ENCODE results near the gene PHC2.

Gene PHC2

GRCh38 chr1:33358114-33358794 lies 72.6 kb downstream of the PHC2 start (continued):
- no peak for TF ChIP-seq ZNF274 (IDR thresholded peaks at IDR 0.05; ENCODE audit: low read length)
- no peak for TF ChIP-seq ZNF274 (tag by site-specific recombination; IDR thresholded peaks at IDR 0.05; ENCODE audit: borderline replicate concordance)
- no peak for TF ChIP-seq ZBTB7A (tag by site-specific recombination; IDR thresholded peaks at IDR 0.05; ENCODE audit: low read depth)
- TF ChIP-seq, protein P1, sequence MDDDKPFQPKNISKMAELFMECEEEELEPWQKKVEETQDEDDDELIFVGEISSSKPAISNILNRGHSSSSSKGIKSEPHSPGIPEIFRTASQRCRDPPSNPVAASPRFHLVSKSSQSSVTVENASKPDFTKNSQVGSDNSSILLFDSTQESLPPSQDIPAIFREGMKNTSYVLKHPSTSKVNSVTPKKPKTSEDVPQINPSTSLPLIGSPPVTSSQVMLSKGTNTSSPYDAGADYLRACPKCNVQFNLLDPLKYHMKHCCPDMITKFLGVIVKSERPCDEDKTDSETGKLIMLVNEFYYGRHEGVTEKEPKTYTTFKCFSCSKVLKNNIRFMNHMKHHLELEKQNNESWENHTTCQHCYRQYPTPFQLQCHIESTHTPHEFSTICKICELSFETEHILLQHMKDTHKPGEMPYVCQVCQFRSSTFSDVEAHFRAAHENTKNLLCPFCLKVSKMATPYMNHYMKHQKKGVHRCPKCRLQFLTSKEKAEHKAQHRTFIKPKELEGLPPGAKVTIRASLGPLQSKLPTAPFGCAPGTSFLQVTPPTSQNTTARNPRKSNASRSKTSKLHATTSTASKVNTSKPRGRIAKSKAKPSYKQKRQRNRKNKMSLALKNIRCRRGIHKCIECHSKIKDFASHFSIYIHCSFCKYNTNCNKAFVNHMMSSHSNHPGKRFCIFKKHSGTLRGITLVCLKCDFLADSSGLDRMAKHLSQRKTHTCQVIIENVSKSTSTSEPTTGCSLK (tag by site-specific recombination; IDR thresholded peaks at IDR 0.05): no peak
- no peak for TF ChIP-seq ZNF292 (tag by site-specific recombination; IDR thresholded peaks at IDR 0.05; ENCODE audit: borderline replicate concordance, low read depth)
- TF ChIP-seq ZNF544 (tag by site-specific recombination; IDR thresholded peaks at IDR 0.05): no peak
- TF ChIP-seq, protein P2, sequence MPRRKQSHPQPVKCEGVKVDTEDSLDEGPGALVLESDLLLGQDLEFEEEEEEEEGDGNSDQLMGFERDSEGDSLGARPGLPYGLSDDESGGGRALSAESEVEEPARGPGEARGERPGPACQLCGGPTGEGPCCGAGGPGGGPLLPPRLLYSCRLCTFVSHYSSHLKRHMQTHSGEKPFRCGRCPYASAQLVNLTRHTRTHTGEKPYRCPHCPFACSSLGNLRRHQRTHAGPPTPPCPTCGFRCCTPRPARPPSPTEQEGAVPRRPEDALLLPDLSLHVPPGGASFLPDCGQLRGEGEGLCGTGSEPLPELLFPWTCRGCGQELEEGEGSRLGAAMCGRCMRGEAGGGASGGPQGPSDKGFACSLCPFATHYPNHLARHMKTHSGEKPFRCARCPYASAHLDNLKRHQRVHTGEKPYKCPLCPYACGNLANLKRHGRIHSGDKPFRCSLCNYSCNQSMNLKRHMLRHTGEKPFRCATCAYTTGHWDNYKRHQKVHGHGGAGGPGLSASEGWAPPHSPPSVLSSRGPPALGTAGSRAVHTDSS (tag by site-specific recombination; IDR thresholded peaks at IDR 0.05): no peak
- no peak for TF ChIP-seq ZNF335 (tag by site-specific recombination; conservative IDR thresholded peaks at IDR 0.05)

DNA sequence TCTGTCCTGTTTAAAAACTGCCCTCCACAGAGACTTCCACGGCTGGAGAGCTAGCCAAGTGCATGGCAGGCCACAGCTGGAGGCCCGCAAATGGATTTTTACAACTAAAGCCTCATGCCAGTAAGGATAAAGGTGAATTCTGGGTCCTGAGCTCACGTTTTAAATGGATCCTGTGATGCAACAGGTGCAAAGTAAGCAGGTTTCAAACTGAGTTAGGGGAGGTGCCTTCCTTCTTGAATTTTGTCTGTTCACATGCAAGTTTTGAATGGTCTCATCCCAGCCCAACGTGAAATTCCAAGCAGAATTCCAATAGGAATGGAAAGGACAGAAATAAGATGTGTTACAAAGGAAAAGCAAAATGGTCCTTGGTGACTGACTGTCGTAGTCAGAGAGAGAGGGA lies 73.8 kb downstream of the PHC2 start:
- Histone ChIP-seq H3K4me3 (ENCODE audit: low read depth, low read length) (no peak overlapping the region), H3K4me1 (ENCODE audit: control insufficient read depth, insufficient read depth, low read length) (no peaks in the 10 kb centered on the region), H3K36me3 (ENCODE audit: control insufficient read depth in 2 of 2, insufficient read depth in 1 of 2, low read length in 2 of 2) (peaks cover 0 to 34% of the 10 kb centered on the region in 2 experiments; a peak in 1 of 3 replicates), H3K27ac (ENCODE audit: extremely low read depth, low read depth, low read length) (no peak overlapping the region), H3K9me3 (ENCODE audit: control insufficient read depth, insufficient read depth, low read depth, low read length) (no peaks in the 10 kb centered on the region)
- TF ChIP-seq ZNF558 (tag by site-specific recombination; IDR thresholded peaks at IDR 0.05) (no peak), SCRT2 (tag by site-specific recombination; IDR thresholded peaks at IDR 0.05) (peak; percentile 89), SCRT1 (tag by site-specific recombination; IDR thresholded peaks at IDR 0.05; ENCODE audit: borderline replicate concordance) (peak; percentile 75; the same call in 1 of the 2 replicates)
- TF ChIP-seq, protein P3, sequence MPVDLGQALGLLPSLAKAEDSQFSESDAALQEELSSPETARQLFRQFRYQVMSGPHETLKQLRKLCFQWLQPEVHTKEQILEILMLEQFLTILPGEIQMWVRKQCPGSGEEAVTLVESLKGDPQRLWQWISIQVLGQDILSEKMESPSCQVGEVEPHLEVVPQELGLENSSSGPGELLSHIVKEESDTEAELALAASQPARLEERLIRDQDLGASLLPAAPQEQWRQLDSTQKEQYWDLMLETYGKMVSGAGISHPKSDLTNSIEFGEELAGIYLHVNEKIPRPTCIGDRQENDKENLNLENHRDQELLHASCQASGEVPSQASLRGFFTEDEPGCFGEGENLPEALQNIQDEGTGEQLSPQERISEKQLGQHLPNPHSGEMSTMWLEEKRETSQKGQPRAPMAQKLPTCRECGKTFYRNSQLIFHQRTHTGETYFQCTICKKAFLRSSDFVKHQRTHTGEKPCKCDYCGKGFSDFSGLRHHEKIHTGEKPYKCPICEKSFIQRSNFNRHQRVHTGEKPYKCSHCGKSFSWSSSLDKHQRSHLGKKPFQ (tag by site-specific recombination; IDR thresholded peaks at IDR 0.05): no peak
- POLR2A ChIA-PET: interaction anchor here (0.6 kb wide), 1 partner anchor 92 kb away, joined by 3 read pairs; no protein-coding TSS in a partner anchor
- CTCF ChIA-PET: no interaction called here

- no peaks in the 10 kb centered on the region for H3K4me1 ChIP-seq (ENCODE audit: control insufficient read depth, insufficient read depth, low read length)
- peaks cover 0 to 31% of the 10 kb centered on the region in 2 experiments; a peak in 1 of 3 replicates for H3K36me3 ChIP-seq (ENCODE audit: control insufficient read depth in 2 of 2, insufficient read depth in 1 of 2, low read length in 2 of 2)
- no peak for TF ChIP-seq TCF7L2 (IDR thresholded peaks at IDR 0.05; ENCODE audit: borderline replicate concordance, low read depth, low read length)
- POLR2A ChIA-PET: no interaction called here
- H3K4me3 ChIP-seq (ENCODE audit: low read depth, low read length): no peak overlapping the region
- CTCF ChIA-PET: interaction anchor here (0.6 kb wide), 1 partner anchor 20 kb away, joined by 3 read pairs; no protein-coding TSS in a partner anchor
- H3K27ac ChIP-seq (ENCODE audit: extremely low read depth, low read depth, low read length): no peak overlapping the region
- no peaks in the 10 kb centered on the region for H3K9me3 ChIP-seq (ENCODE audit: control insufficient read depth, insufficient read depth, low read depth, low read length)
These were observed 76.1 kb downstream of the PHC2 start for GRCh38 chr1:33354707-33355316.

DNA sequence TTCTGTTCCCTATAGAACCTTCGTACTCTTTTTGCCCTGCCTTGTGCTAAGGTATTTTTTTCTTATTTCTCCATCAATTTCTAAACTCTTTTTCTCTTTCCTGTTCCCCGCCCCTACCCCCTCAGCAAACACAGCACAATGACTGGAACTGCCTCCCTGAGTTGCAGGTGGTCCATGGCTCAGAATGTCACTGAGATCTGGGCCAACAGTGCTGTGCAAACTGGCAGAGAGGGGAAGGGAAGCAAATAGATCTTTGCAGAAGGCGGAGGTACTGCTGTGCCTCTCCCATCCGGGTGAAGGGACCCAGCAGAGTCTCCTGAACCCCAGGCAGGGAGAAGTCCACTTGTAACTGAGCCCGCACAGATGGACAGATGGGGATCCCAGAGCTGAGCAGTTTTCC lies 77.4 kb downstream of the PHC2 start:
- Histone ChIP-seq H3K4me1 (ENCODE audit: control insufficient read depth, insufficient read depth, low read length) (peaks cover under 1% of the 10 kb centered on the region), H3K4me3 (ENCODE audit: low read depth, low read length) (no peak overlapping the region), H3K27ac (ENCODE audit: extremely low read depth, low read depth, low read length) (no peak overlapping the region), H3K36me3 (ENCODE audit: control insufficient read depth in 2 of 2, insufficient read depth in 1 of 2, low read length in 2 of 2) (peaks cover 0 to 23% of the 10 kb centered on the region in 2 experiments; a peak in 1 of 3 replicates), H3K9me3 (ENCODE audit: control insufficient read depth, insufficient read depth, low read depth, low read length) (no peaks in the 10 kb centered on the region)
- CTCF ChIA-PET: no interaction called here
- POLR2A ChIA-PET: no interaction called here
- TF ChIP-seq ZFP3 (tag by site-specific recombination; IDR thresholded peaks at IDR 0.05; ENCODE audit: low read depth) (no peak), ZNF670 (tag by site-specific recombination; IDR thresholded peaks at IDR 0.05; ENCODE audit: low read depth) (no peak), ZNF571 (tag by site-specific recombination; IDR thresholded peaks at IDR 0.05) (no peak), ZNF629 (tag by site-specific recombination; IDR thresholded peaks at IDR 0.05) (no peak), ZNF621 (tag by site-specific recombination; IDR thresholded peaks at IDR 0.05) (no peak), ZNF791 (tag by site-specific recombination; IDR thresholded peaks at IDR 0.05) (no peak), ZNF473 (tag by site-specific recombination; IDR thresholded peaks at IDR 0.05) (no peak)
- TF ChIP-seq, protein P4, sequence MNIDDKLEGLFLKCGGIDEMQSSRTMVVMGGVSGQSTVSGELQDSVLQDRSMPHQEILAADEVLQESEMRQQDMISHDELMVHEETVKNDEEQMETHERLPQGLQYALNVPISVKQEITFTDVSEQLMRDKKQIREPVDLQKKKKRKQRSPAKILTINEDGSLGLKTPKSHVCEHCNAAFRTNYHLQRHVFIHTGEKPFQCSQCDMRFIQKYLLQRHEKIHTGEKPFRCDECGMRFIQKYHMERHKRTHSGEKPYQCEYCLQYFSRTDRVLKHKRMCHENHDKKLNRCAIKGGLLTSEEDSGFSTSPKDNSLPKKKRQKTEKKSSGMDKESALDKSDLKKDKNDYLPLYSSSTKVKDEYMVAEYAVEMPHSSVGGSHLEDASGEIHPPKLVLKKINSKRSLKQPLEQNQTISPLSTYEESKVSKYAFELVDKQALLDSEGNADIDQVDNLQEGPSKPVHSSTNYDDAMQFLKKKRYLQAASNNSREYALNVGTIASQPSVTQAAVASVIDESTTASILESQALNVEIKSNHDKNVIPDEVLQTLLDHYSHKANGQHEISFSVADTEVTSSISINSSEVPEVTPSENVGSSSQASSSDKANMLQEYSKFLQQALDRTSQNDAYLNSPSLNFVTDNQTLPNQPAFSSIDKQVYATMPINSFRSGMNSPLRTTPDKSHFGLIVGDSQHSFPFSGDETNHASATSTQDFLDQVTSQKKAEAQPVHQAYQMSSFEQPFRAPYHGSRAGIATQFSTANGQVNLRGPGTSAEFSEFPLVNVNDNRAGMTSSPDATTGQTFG (tag by site-specific recombination; IDR thresholded peaks at IDR 0.05; ENCODE audit: borderline replicate concordance): no peak
